ENCODE data around the gene PLA2G1B. TPM values are rescaled to one million over a fixed set of nuclear protein-coding genes. Genes with fewer than 3 reads are reported as not detected.

The PLA2G1B gene
- total and polyA plus RNA-seq, 9 of the 15 experiments (the other 6 are each of a cell fraction or from before 2014, with no cell fraction given): 1.4 TPM; not detected in 8

DNA sequence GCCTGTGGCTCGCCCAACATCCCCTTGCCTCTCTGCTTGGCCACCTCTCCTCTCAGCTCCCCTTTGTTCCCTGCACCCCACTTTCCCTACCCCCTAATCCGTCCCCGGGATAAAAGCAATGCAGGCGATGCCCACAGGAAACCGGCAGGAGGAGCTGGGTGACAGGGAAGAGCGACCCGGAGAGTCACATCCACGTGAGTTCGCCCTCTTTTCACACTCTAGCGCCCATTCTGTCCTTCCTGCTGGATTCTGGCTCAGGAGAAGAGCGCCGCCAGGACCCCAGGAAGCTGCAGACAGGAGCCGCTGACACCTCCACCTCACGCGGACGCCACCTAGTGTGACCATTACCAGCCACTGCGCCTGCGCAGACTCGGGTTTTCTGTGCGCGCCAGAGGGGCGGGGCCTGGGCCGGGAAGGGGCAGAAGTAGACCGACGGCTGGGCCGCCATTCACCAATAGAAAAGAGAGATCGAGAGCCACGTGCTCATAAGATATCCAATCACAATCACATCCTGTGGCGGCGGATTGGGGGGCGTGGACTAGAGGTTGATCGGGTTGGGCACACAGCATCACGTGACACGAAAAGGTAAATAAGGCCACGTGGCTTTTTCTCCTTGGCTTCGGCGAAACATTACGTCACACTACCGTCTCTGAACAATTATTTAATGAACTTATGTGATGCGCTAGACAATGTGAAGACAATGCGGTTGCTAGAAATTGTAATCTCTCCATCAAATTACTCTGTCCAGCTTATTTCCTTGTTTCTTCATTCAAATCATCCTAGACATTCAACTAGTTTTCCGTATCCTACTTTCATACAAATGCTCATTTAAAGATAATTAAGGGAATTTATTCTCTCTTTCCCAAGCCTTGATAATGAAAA lies 10.1 kb downstream of the PLA2G1B start (continued):
- TF ChIP-seq, protein P1, sequence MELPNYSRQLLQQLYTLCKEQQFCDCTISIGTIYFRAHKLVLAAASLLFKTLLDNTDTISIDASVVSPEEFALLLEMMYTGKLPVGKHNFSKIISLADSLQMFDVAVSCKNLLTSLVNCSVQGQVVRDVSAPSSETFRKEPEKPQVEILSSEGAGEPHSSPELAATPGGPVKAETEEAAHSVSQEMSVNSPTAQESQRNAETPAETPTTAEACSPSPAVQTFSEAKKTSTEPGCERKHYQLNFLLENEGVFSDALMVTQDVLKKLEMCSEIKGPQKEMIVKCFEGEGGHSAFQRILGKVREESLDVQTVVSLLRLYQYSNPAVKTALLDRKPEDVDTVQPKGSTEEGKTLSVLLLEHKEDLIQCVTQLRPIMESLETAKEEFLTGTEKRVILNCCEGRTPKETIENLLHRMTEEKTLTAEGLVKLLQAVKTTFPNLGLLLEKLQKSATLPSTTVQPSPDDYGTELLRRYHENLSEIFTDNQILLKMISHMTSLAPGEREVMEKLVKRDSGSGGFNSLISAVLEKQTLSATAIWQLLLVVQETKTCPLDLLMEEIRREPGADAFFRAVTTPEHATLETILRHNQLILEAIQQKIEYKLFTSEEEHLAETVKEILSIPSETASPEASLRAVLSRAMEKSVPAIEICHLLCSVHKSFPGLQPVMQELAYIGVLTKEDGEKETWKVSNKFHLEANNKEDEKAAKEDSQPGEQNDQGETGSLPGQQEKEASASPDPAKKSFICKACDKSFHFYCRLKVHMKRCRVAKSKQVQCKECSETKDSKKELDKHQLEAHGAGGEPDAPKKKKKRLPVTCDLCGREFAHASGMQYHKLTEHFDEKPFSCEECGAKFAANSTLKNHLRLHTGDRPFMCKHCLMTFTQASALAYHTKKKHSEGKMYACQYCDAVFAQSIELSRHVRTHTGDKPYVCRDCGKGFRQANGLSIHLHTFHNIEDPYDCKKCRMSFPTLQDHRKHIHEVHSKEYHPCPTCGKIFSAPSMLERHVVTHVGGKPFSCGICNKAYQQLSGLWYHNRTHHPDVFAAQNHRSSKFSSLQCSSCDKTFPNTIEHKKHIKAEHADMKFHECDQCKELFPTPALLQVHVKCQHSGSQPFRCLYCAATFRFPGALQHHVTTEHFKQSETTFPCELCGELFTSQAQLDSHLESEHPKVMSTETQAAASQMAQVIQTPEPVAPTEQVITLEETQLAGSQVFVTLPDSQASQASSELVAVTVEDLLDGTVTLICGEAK (IDR thresholded peaks at IDR 0.05): peak; percentile 28; the same call in 1 of the 2 replicates
- TF ChIP-seq, protein P1 (CRISPR knock-in tag; IDR thresholded peaks at IDR 0.05): no peak
- TF ChIP-seq, protein P2, sequence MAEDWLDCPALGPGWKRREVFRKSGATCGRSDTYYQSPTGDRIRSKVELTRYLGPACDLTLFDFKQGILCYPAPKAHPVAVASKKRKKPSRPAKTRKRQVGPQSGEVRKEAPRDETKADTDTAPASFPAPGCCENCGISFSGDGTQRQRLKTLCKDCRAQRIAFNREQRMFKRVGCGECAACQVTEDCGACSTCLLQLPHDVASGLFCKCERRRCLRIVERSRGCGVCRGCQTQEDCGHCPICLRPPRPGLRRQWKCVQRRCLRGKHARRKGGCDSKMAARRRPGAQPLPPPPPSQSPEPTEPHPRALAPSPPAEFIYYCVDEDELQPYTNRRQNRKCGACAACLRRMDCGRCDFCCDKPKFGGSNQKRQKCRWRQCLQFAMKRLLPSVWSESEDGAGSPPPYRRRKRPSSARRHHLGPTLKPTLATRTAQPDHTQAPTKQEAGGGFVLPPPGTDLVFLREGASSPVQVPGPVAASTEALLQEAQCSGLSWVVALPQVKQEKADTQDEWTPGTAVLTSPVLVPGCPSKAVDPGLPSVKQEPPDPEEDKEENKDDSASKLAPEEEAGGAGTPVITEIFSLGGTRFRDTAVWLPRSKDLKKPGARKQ (CRISPR knock-in tag; IDR thresholded peaks at IDR 0.05): no peak
- TF ChIP-seq RBM34 (IDR thresholded peaks at IDR 0.05; ENCODE audit: borderline replicate concordance, insufficient read depth, low read length): no peak
- no peak; the same call in 1 of the 2 replicates for TF ChIP-seq ELF1 (tag; IDR thresholded peaks at IDR 0.05)
- peak; percentile 52; the same call in 1 of the 2 replicates for TF ChIP-seq GTF2F1 (IDR thresholded peaks at IDR 0.05; ENCODE audit: low read depth, low read length)
- TF ChIP-seq, protein P3, sequence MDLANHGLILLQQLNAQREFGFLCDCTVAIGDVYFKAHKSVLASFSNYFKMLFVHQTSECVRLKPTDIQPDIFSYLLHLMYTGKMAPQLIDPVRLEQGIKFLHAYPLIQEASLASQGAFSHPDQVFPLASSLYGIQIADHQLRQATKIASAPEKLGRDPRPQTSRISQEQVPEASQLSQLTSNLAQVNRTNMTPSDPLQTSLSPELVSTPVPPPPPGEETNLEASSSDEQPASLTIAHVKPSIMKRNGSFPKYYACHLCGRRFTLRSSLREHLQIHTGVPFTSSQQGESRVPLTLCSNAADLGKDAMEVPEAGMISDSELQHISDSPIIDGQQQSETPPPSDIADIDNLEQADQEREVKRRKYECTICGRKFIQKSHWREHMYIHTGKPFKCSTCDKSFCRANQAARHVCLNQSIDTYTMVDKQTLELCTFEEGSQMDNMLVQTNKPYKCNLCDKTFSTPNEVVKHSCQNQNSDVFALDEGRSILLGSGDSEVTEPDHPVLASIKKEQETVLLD (IDR thresholded peaks at IDR 0.05): peak; percentile 95
- peak; percentile 98 for TF ChIP-seq TAF1 (IDR thresholded peaks at IDR 0.05; ENCODE audit: control insufficient read depth, extremely low read depth, insufficient read depth, low read length, severe bottlenecking)
- no peak for TF ChIP-seq RFX1 (IDR thresholded peaks at IDR 0.05)
- TF ChIP-seq, protein P4, sequence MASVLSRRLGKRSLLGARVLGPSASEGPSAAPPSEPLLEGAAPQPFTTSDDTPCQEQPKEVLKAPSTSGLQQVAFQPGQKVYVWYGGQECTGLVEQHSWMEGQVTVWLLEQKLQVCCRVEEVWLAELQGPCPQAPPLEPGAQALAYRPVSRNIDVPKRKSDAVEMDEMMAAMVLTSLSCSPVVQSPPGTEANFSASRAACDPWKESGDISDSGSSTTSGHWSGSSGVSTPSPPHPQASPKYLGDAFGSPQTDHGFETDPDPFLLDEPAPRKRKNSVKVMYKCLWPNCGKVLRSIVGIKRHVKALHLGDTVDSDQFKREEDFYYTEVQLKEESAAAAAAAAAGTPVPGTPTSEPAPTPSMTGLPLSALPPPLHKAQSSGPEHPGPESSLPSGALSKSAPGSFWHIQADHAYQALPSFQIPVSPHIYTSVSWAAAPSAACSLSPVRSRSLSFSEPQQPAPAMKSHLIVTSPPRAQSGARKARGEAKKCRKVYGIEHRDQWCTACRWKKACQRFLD (CRISPR knock-in tag; IDR thresholded peaks at IDR 0.05): peak; percentile 82
- TF ChIP-seq ZNF695 (CRISPR knock-in tag; IDR thresholded peaks at IDR 0.05): no peak
- no peak for TF ChIP-seq POLR3A (IDR thresholded peaks at IDR 0.05; ENCODE audit: borderline replicate concordance, extremely low read depth, insufficient read depth, insufficient read length)

All from K562 (cell line).